ENCODE results near the gene LDHB. TPM values are rescaled to one million over a fixed set of nuclear protein-coding genes. Genes with fewer than 3 reads are reported as not detected.

The LDHB gene
- total RNA-seq, 1 donor from 2014 or later, result 1,359 TPM

DNA sequence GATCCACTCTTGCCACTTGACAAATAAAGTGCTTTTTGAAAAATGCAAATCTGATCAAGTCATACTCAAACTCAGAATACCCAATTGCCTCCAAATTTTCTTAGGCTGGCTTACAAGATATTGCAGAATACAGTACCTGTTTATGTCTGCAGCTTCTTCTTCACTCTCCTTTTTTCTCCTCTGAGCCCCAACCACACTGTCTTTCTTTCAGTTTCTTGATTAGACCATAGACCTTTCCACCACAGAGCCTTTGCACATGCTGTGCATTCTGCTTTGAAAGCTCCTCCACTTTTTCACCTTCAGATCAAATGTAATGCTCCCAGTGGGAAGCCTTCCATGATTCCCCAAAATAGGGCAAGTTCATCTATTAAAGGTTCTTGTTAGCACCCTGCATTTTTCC lies 39.1 kb downstream of the LDHB start:
- Mint-ChIP-seq H3K27ac (peak overlapping the region; percentile 14), H3K9me3 (peaks cover 3% of the 10 kb centered on the region), H3K4me1 (ENCODE audit: low read depth) (peaks cover 42% of the 10 kb centered on the region), H3K4me3 (no peak overlapping the region), H3K27me3 (ENCODE audit: insufficient read depth) (peaks cover 2% of the 10 kb centered on the region), H3K36me3 (ENCODE audit: low read depth) (peaks cover 9% of the 10 kb centered on the region)
- intact Hi-C loops (cut with micrococcal nuclease), result loop anchor here (5.0 kb wide), 2 partner anchors 56 to 181 kb away; partner anchors contain the start of gene PYROXD1
- DNase-seq (ENCODE audit: low spot score), result no peak

DNA sequence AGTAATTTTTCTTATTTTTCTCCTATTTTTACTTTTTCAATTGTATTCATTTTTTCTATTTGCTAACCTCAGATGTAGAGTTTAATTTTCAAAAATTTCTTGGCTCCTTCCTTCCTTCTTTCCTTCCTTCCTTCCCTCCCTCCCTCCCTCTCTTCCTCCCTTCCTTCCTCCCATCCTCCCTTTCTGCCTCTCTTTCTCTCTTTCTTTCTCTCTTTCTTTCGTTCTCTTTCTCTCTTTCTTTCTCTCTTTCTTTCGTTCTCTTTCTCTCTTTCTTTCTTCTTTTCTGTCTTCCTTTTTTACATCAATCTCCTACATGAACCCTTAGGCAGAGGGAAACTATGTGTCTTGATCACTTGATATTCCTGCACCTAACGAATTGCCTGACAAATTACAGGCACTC lies 40.6 kb downstream of the LDHB start:
- Mint-ChIP-seq H3K9me3 (peaks cover 3% of the 10 kb centered on the region), H3K4me3 (no peak overlapping the region), H3K36me3 (ENCODE audit: low read depth) (peaks cover 9% of the 10 kb centered on the region), H3K27ac (no peak overlapping the region), H3K27me3 (ENCODE audit: insufficient read depth) (peaks cover 2% of the 10 kb centered on the region), H3K4me1 (ENCODE audit: low read depth) (peaks cover 46% of the 10 kb centered on the region)
- intact Hi-C loops (cut with micrococcal nuclease), result loop anchor here (5.0 kb wide), 2 partner anchors 55 to 180 kb away; partner anchors contain the start of gene PYROXD1
- no peak for DNase-seq (ENCODE audit: low spot score)

DNA sequence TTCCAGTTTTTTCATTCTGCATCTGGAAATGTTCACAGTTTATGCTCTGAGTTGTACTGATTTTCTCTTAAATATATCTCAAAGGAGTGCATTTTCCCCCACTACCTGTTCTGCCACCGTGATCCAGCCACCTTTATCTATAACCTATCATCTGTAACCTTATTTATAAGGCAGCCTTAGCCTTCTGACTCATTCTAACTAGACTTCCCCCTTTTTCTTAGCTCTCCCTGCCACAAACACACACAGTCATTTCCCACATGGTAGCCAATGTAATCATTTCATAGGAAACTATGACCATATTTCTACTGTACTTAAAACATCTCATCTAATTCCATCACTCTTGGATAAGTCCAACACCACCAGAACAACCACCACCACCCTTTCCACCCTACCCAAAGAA lies 42.2 kb downstream of the LDHB start:
- Mint-ChIP-seq H3K27ac (peak overlapping the region; percentile 45), H3K27me3 (ENCODE audit: insufficient read depth) (peaks cover 2% of the 10 kb centered on the region), H3K9me3 (no peaks in the 10 kb centered on the region), H3K36me3 (ENCODE audit: low read depth) (peaks cover 9% of the 10 kb centered on the region), H3K4me3 (peak overlapping the region; percentile 46), H3K4me1 (ENCODE audit: low read depth) (peaks cover 46% of the 10 kb centered on the region)
- intact Hi-C loops (cut with micrococcal nuclease), result loop anchor here (1.0 to 5.0 kb wide), 5 partner anchors 42 to 178 kb away; partner anchors contain the start of genes GOLT1B, LDHB, PYROXD1 and RECQL
- DNase-seq (ENCODE audit: low spot score), result no peak

DNA sequence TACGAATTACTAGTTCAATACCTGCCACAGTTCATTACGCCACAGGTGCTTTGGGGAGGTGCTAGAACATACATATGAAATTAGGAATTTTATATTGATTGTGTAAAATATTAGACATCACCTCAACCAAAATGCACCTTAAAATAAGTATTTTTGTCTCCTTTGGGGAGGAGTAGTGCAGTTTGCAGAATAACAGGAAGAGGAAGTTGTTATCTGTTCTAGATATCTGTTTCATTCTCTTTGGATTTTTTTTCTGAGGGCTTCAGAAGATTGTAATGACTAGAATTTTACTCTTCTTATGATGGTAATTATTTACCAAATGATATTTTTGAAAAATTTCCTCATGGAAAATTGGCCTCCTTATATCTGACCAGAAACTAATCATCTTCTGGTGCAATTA lies 43.1 kb downstream of the LDHB start:
- intact Hi-C loops (cut with micrococcal nuclease), result no loop called here
- no peaks in the 10 kb centered on the region for H3K27me3 Mint-ChIP-seq (ENCODE audit: insufficient read depth)
- peak overlapping the region; percentile 20 for H3K27ac Mint-ChIP-seq
- H3K9me3 Mint-ChIP-seq, result no peaks in the 10 kb centered on the region
- peak overlapping the region; percentile 23 for H3K4me3 Mint-ChIP-seq
- H3K36me3 Mint-ChIP-seq (ENCODE audit: low read depth), result peaks cover 9% of the 10 kb centered on the region
- no peak for DNase-seq (ENCODE audit: low spot score)
- H3K4me1 Mint-ChIP-seq (ENCODE audit: low read depth), result peaks cover 46% of the 10 kb centered on the region

DNA sequence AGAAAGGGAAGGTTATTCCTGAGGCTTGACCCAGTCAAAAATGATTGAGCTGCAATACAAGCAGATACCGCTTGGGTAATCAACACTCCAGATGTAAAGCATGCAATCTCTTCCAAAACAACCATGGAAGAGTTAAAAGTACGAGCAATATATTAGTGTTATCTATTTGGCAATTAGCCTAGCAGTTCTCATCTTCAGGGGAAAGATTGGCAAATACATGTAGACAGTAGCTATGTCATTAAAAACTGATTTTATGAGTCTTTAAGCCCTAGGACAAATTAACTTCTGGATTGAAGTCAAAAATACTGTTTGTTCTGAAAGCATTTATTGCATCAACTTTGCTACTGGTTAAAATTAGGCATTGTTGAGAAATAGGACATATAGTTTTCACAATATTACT lies 43.7 kb downstream of the LDHB start:
- H3K27me3 Mint-ChIP-seq (ENCODE audit: insufficient read depth), result no peaks in the 10 kb centered on the region
- H3K27ac Mint-ChIP-seq, result no peak overlapping the region
- H3K36me3 Mint-ChIP-seq (ENCODE audit: low read depth), result peaks cover 9% of the 10 kb centered on the region
- intact Hi-C loops (cut with micrococcal nuclease), result no loop called here
- no peak overlapping the region for H3K4me3 Mint-ChIP-seq
- H3K9me3 Mint-ChIP-seq, result no peaks in the 10 kb centered on the region
- DNase-seq (ENCODE audit: low spot score), result no peak
- peaks cover 42% of the 10 kb centered on the region for H3K4me1 Mint-ChIP-seq (ENCODE audit: low read depth)

DNA sequence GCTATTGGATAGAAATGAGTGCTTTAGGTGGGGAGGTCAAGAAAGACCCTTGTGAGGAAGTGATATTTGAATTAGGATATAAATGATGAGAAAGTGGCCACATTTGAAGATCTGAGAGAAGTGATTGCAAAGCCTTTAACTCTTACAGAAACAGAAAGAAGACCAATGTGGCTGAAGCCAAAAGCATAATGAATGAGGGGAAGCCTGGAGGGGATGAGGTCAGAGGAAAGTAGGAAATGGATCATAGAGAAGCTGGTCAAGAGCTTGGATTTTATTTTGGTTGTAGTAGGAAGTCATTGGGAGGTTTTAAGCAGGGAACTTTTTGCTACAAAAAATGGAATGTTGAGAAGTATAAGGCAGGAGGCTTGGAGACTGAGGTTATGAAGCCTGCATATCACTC lies 49.4 kb downstream of the LDHB start:
- Mint-ChIP-seq H3K27me3 (ENCODE audit: insufficient read depth) (peaks cover 5% of the 10 kb centered on the region), H3K4me3 (no peak overlapping the region), H3K4me1 (ENCODE audit: low read depth) (peaks cover 4% of the 10 kb centered on the region), H3K9me3 (no peaks in the 10 kb centered on the region), H3K27ac (no peak overlapping the region), H3K36me3 (ENCODE audit: low read depth) (no peaks in the 10 kb centered on the region)
- DNase-seq (ENCODE audit: low spot score), result no peak
- intact Hi-C loops (cut with micrococcal nuclease), result no loop called here

DNA sequence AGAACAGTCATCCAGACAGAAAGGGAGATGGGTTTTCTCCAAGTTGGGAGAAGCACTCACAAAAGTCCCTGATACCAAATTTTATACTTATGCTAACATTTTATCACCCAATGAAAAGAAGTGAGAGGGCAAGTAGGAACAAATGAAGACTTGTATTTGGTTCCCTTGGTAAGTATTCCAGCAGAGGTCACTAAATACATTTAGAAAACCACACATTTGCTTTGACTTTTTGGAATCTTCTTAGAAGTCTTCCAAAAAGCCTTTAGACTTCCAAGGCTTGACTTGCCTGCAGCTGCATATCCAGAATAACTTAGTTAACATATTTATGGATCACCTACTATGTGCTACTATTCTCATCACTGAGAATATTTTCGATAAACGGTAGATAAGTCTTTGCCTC lies 49.9 kb downstream of the LDHB start:
- Mint-ChIP-seq H3K36me3 (ENCODE audit: low read depth) (no peaks in the 10 kb centered on the region), H3K27me3 (ENCODE audit: insufficient read depth) (peaks cover 9% of the 10 kb centered on the region), H3K9me3 (no peaks in the 10 kb centered on the region), H3K27ac (no peak overlapping the region), H3K4me3 (no peak overlapping the region), H3K4me1 (ENCODE audit: low read depth) (no peaks in the 10 kb centered on the region)
- intact Hi-C loops (cut with micrococcal nuclease), result loop anchor here (1.0 kb wide), 1 partner anchor 73 kb away; no protein-coding TSS in a partner anchor
- no peak for DNase-seq (ENCODE audit: low spot score)

DNA sequence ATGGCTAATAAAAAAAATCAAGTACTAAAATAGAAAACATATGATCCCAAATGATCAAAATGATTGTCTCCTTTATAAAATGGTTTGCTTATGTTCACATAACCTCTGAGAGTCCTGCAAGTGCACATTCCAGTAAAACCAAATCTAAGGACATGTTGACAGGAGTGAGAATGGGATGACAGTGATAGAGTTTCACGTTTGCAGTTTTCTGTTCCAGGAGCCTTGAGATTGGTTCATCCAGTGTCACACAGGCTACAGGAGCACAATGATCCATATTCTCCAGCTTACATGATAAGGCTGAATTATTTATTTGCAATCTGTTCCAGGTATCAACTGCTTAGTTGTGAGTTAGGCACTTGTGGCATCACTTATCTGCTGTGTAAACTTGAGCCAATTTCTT lies 51.5 kb downstream of the LDHB start:
- H3K27ac Mint-ChIP-seq, result no peak overlapping the region
- intact Hi-C loops (cut with micrococcal nuclease), result no loop called here
- no peak overlapping the region for H3K4me3 Mint-ChIP-seq

DNA sequence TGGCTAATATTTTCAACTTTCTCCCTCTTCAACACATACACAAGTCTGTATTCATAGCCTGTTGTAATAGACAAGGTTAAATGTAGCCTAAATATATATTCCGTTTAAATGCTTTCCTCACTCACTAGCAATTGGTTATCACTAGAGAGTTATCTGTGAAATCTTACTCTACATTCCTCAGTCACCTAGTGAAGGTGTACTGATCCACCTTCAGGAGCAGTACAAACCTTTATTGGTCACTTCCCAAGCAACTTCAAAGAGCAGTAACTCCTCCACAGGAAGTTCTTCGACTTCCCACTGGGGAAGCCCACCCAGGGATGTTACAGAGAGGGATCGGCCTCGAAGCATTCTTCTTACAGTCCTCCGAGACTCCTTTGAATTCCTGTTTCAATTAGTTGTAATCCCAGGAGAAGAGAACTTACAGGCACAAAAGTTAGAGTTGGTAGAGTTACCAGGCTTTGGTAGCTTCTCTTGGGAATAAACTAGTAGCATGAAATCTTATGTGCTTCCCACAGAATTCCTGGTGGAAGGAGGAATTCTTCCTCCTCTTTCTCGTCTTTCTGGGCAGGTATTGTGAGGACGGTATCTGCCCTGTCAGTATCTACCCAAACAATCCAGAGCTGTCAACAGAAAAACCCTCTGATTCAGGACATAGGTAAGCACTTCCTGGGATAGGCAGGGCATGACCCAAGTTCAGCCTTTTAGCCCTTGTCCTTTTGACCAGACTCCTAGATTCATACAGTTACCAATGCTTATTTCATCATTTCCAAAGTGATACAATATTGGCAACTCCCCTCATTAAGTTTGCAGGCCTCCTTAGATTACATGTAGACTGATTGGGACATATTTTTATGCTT lies 53.2 kb downstream of the LDHB start, which contains the start of gene GYS2:
Gene GYS2, minus strand, starts transcription at position 603 of the 857 bp plus-strand sequence. Its CDS starts 255 bp downstream, at position 348.
- H3K4me3 Mint-ChIP-seq, result no peak within 1 kb of the TSS
- intact Hi-C loops (cut with micrococcal nuclease), result no loop called here
- no peak for DNase-seq (ENCODE audit: low spot score)
- no peaks in the 10 kb centered on the region for H3K36me3 Mint-ChIP-seq (ENCODE audit: low read depth)
- H3K4me1 Mint-ChIP-seq (ENCODE audit: low read depth), result no peaks in the 10 kb centered on the region
- H3K27ac Mint-ChIP-seq, result no peak within 1 kb of the TSS
- peaks cover 9% of the 10 kb centered on the region for H3K27me3 Mint-ChIP-seq (ENCODE audit: insufficient read depth)
- H3K9me3 Mint-ChIP-seq, result no peaks in the 10 kb centered on the region

More for the DNA sequence above, 51.5 kb downstream of the LDHB start:
- H3K9me3 Mint-ChIP-seq, result no peaks in the 10 kb centered on the region
- no peaks in the 10 kb centered on the region for H3K4me1 Mint-ChIP-seq (ENCODE audit: low read depth)
- H3K27me3 Mint-ChIP-seq (ENCODE audit: insufficient read depth), result peaks cover 9% of the 10 kb centered on the region
- DNase-seq (ENCODE audit: low spot score), result no peak
- no peaks in the 10 kb centered on the region for H3K36me3 Mint-ChIP-seq (ENCODE audit: low read depth)

DNA sequence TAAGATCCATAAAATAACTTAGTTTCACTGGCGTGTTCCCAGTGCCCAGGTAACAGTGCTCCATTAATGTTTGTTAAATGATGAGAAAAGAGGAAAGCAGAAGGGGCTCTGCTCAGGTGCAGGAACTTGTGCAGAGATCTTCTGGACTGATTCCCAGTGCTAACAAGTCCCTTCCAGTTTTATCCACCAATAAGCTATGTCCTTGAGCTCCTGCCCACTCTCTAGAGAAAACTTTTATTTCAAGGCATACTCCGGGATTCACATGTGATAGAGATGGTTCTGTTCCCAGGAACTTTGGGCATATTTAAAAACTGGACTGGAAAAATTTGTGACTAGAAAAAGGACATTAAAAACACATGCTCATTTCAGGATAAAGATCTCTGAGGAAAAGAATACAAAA lies 54.9 kb downstream of the LDHB start:
- Mint-ChIP-seq H3K4me3 (no peak overlapping the region), H3K36me3 (ENCODE audit: low read depth) (no peaks in the 10 kb centered on the region), H3K27me3 (ENCODE audit: insufficient read depth) (peaks cover 9% of the 10 kb centered on the region), H3K4me1 (ENCODE audit: low read depth) (no peaks in the 10 kb centered on the region), H3K9me3 (no peaks in the 10 kb centered on the region), H3K27ac (no peak overlapping the region)
- intact Hi-C loops (cut with micrococcal nuclease), result no loop called here
- DNase-seq (ENCODE audit: low spot score), result no peak

DNA sequence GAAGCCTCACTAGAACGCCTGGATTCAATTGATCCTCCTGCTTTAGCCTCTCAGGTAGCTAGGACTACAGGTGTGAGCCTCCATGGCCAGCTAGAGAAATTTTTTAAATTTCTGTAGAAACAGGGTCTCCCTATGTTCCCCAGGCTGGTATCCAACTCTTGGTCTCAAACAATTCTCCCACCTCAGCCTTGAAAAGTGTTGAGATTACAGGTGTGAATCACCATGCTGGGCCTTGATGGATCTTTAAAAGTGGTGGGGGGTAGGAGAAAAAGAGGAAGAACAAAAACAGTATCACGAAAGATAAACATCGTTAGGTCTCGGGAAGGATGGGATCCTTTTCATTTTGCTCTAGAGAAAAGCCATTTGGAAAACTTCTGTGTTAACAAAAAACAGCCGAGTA lies 57.4 kb downstream of the LDHB start:
- no peak for DNase-seq (ENCODE audit: low spot score)
- Mint-ChIP-seq H3K27ac (no peak overlapping the region), H3K27me3 (ENCODE audit: insufficient read depth) (peaks cover 9% of the 10 kb centered on the region), H3K4me3 (no peak overlapping the region), H3K36me3 (ENCODE audit: low read depth) (no peaks in the 10 kb centered on the region), H3K4me1 (ENCODE audit: low read depth) (no peaks in the 10 kb centered on the region), H3K9me3 (no peaks in the 10 kb centered on the region)
- intact Hi-C loops (cut with micrococcal nuclease), result no loop called here

DNA sequence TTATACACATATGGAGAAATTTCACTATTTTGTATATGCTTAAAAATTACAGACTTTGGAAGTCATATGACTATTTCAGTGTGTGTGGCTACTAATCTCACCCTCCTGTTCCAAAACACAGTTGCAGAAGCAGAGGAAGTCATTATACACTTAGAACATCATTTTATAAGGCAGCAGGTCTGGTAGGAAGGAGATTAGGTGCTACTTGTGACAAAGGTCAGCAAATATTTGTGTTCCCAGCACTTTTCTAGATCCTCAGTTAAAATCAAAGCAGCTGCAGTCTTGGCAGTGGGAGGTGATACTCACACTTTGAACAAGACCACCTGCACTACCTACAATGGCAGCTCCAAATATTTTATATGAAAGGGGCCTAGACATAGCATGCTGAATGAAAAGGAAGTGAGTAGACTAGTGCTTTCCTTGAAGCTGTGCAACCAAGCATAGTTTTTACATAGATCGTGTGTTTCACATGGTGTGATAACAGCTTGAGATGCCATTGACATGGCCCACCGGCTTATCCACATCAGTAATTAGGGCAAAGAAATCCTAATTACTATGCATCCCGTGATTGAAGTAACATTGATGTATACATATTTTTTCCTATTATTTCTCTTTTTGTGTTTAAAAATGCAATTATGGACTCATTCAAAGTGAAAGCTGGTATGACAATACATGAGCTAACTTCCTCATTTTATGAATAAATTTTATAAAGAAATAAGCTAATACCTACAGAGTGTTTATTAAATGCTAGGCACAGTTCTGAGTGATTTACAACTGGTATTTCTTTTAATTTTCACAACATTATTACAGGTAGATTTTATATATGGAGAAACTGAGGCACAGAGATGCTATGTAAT lies 58.3 kb downstream of the LDHB start:
- Mint-ChIP-seq H3K27me3 (ENCODE audit: insufficient read depth) (peaks cover 9% of the 10 kb centered on the region), H3K36me3 (ENCODE audit: low read depth) (no peaks in the 10 kb centered on the region), H3K4me1 (ENCODE audit: low read depth) (no peaks in the 10 kb centered on the region), H3K9me3 (no peaks in the 10 kb centered on the region), H3K4me3 (no peak overlapping the region), H3K27ac (no peak overlapping the region)
- intact Hi-C loops (cut with micrococcal nuclease), result no loop called here
- no peak for DNase-seq (ENCODE audit: low spot score)

DNA sequence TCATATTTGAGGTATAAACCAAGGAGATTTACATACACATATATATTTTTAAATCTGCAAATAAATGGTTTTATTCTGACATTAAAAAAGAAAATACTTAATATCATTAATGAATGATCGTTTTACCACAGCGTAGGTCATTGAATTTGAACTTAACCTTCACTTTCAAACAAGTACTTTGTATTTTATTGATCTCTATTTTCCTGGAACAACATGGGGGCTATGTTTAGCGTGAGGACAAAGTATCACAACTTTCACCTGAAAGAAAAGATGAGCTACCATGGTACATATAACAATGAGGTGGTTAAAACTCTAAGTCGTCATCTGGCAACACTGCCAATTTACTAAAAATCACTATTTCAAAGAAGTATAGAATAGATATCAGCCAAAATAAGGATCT lies 59.0 kb downstream of the LDHB start:
- no peaks in the 10 kb centered on the region for H3K4me1 Mint-ChIP-seq (ENCODE audit: low read depth)
- intact Hi-C loops (cut with micrococcal nuclease), result no loop called here
- peaks cover 8% of the 10 kb centered on the region for H3K27me3 Mint-ChIP-seq (ENCODE audit: insufficient read depth)
- no peak overlapping the region for H3K27ac Mint-ChIP-seq
- H3K9me3 Mint-ChIP-seq, result no peaks in the 10 kb centered on the region
- H3K4me3 Mint-ChIP-seq, result no peak overlapping the region
- H3K36me3 Mint-ChIP-seq (ENCODE audit: low read depth), result no peaks in the 10 kb centered on the region
- DNase-seq (ENCODE audit: low spot score), result no peak
